SH-SY5Y (cell line): ENCODE data around the gene CACNG5.

Source experiments
- GATA2 ChIP-seq: IDR thresholded peaks from 2 replicates; pipeline ENCODE4 v1.6.1; 2011; ENCODE audit warnings: mild to moderate bottlenecking, low read depth, low read length
- GATA3 ChIP-seq: IDR thresholded peaks from 2 replicates; pipeline ENCODE4 v1.6.1; 2011; ENCODE audit warnings: low read depth, mild to moderate bottlenecking, low read length, moderate library complexity

GRCh38 chr17:66915204-66915611 lies 80.3 kb downstream of the CACNG5 start:
- TF ChIP-seq GATA3 (no peak), GATA2 (no peak)
